Keratinocyte (primary cell): Measurements from ENCODE around the gene DCTPP1.

ENCODE experiments used
- CTCF ChIP-seq, 3 experiments: IDR thresholded peaks in 1 of 3; conservative IDR thresholded peaks in 1 of 3; optimal IDR thresholded peaks in 1 of 3; 2 replicates in 2 of 3; 3 replicates in 1 of 3; pipeline versions ENCODE3 to v1.5.1; 2011; ENCODE audit warnings: low read length in 3 of 3, mild to moderate bottlenecking in 3 of 3, moderate library complexity in 2 of 3, control low read depth in 1 of 3, inconsistent platforms in 1 of 3; ENCODE audit not compliant: insufficient read depth in 2 of 3; ENCODE audit errors: extremely low read depth in 1 of 3
- EZH2 ChIP-seq: IDR thresholded peaks from one replicate; pipeline ENCODE4 v1.6.1; 2012; ENCODE audit warnings: inconsistent platforms, mild to moderate bottlenecking, low read length, moderate library complexity

GRCh38 chr16:30439720-30440348 lies 10.0 kb upstream of the DCTPP1 start:
- TF ChIP-seq EZH2 (no peak), CTCF (optimal IDR thresholded peaks at IDR 0.05 in 1 of 3, IDR thresholded peaks at IDR 0.05 in 1 of 3, conservative IDR thresholded peaks at IDR 0.05 in 1 of 3; ENCODE audit: extremely low read depth in 1 of 3, insufficient read depth in 2 of 3, low read length in 3 of 3) (no peak)
